Panc1 (cell line): ENCODE data around the gene EXD3. TPM values are rescaled to one million over a fixed set of nuclear protein-coding genes. Genes with fewer than 3 reads are reported as not detected.

Experiments
- ATAC-seq: fragments of 200-7000 bp; cut with Tn5 transposase; 2 replicates; pipeline ENCODE4 v1.9.1; 2020; ENCODE audit warnings: mild to moderate bottlenecking, moderate library complexity
- BruUV-seq: library from RNA; stranded (reverse); fragments of 400-500 nt; replicated peaks from 2 replicates; lab custom pipeline; 2021; lab: Mats Ljungman, UMichigan
- CTCF ChIA-PET: fragments of 300-600 bp; sonication (Branson Sonifier 250); formaldehyde crosslinking; loops from one replicate; lab custom pipeline; 2022; ENCODE audit warnings: antibody characterized with exemption; lab: Charles Lee
- POLR2A ChIA-PET: fragments of 300-600 bp; sonication (Branson Sonifier 250); formaldehyde crosslinking; loops from one replicate; lab custom pipeline; 2022; ENCODE audit warnings: antibody characterized with exemption; lab: Charles Lee
- DNase-seq: peaks from one replicate; pipeline ENCODE4 v3.0.0-alpha.2; 2010; ENCODE audit warnings: low read depth, low spot score
- H3K27ac ChIP-seq: 2 replicates; pipeline ENCODE4 v1.5.1; 2011; ENCODE audit warnings: mild to moderate bottlenecking, low read length, inconsistent platforms
- H3K27me3 ChIP-seq: fragments of 200-500 bp; sonication (Bioruptor generic); 2 replicates; pipeline ENCODE4 v1.6.0; 2014; ENCODE audit warnings: low read length, inconsistent platforms; ENCODE audit not compliant: control insufficient read depth, insufficient read depth
- H3K36me3 ChIP-seq: fragments of 200-500 bp; sonication (Bioruptor generic); 2 replicates; pipeline ENCODE4 v1.5.1; 2014; ENCODE audit warnings: inconsistent platforms, mild to moderate bottlenecking, low read length, moderate library complexity; ENCODE audit not compliant: control insufficient read depth, insufficient read depth
- H3K4me1 ChIP-seq: 2 replicates; pipeline ENCODE4 v1.5.1; 2011; ENCODE audit warnings: inconsistent platforms, mild to moderate bottlenecking, low read length, moderate library complexity; ENCODE audit not compliant: control insufficient read depth, insufficient read depth
- H3K4me3 ChIP-seq, 2 experiments: 2 replicates each; pipeline ENCODE4 v1.5.1; 2011 to 2012; ENCODE audit warnings: low read depth in 2 of 2, low read length in 2 of 2, mild to moderate bottlenecking in 2 of 2, inconsistent platforms in 1 of 2, moderate library complexity in 1 of 2
- H3K9me3 ChIP-seq: fragments of 200-500 bp; sonication (Bioruptor generic); 2 replicates; pipeline ENCODE4 v1.5.1; 2014; ENCODE audit warnings: low read depth, mild to moderate bottlenecking, inconsistent platforms, low read length, moderate library complexity; ENCODE audit not compliant: control insufficient read depth, insufficient read depth
- POLR2AphosphoS5 ChIP-seq: IDR thresholded peaks from 2 replicates; pipeline ENCODE4 v1.6.1; 2012; ENCODE audit warnings: mild to moderate bottlenecking, low read depth, low read length, moderate library complexity
- SIN3A ChIP-seq: IDR thresholded peaks from 2 replicates; pipeline ENCODE4 v1.6.1; 2012; ENCODE audit warnings: low read depth, mild to moderate bottlenecking, low read length, moderate library complexity, borderline replicate concordance; ENCODE audit not compliant: insufficient read depth
- TCF7L2 ChIP-seq: IDR thresholded peaks from 2 replicates; pipeline ENCODE4 v1.6.1; 2011; ENCODE audit warnings: mild to moderate bottlenecking, low read depth, low read length, inconsistent platforms
- in situ Hi-C: cut with HindIII; loops from 2 replicates; pipeline ENCODE4 v1.10.0; 2016; ENCODE audit warnings: low sequenced_read_pairs, low pct_unique_long_range_greater_than_20kb
- intact Hi-C: fragments of 100-400 bp; cut with micrococcal nuclease; formaldehyde crosslinking; loops from one replicate; pipeline ENCODE4 v1.10.0; 2022; ENCODE audit not compliant: unreplicated experiment
- total RNA-seq: library from RNA; stranded (reverse); gene quantifications from one replicate; pipeline ENCODE4 v1.2.1, GENCODE V29; 2021; ENCODE audit not compliant: unreplicated experiment
- TF ChIP-seq, protein P1 (sequence below), 2 experiments: IDR thresholded peaks; 2 replicates each; pipeline ENCODE4 v1.6.1; 2011 to 2012; ENCODE audit warnings: low read depth in 2 of 2, control low read depth in 1 of 2, low read length in 1 of 2, mild to moderate bottlenecking in 1 of 2, moderate library complexity in 1 of 2; ENCODE audit not compliant: insufficient read depth in 1 of 2
- TF ChIP-seq, protein P2 (sequence below): fragments of 450-650 bp; IDR thresholded peaks from 2 replicates; pipeline ENCODE4 v1.5.1; 2017; ENCODE audit warnings: mild to moderate bottlenecking

EXD3 gene
- total RNA-seq, 1 experiment from 2014 or later: 9.2 TPM

DNA sequence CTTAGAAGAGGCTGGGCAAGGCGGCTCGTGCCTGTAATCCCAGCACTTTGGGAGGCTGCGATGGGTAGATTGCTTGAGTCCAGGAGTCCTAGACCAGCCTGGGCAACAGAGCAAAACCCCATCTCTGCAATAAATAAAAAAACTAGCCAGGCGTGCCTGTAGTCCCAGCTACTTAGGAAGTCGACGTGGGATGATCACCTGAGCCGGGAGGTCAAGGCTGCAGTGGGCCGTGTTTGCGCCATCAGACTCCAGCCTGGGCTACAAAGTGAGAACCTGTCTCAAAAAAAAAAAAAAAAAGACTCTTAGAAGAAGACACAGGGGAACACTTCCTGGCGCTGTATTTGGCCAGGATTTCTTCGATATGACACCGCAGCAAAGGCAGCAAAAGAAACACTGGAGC lies 97.2 kb downstream of the EXD3 start:
- ChIA-PET POLR2A (no interaction called here), CTCF (no interaction called here)
- intact Hi-C loops (no loop called here), in situ Hi-C loops (no loop called here)
- Histone ChIP-seq H3K4me3 (no peak overlapping the region), H3K27ac (no peak overlapping the region), H3K9me3 (no peaks in the 10 kb centered on the region), H3K27me3 (peaks cover 2% of the 10 kb centered on the region; the same call in 1 of the 2 replicates), H3K4me1 (no peaks in the 10 kb centered on the region), H3K36me3 (no peaks in the 10 kb centered on the region)
- DNase-seq: no peak
- ATAC-seq: no peak
- TF ChIP-seq TCF7L2: no peak
- TF ChIP-seq, protein P1, sequence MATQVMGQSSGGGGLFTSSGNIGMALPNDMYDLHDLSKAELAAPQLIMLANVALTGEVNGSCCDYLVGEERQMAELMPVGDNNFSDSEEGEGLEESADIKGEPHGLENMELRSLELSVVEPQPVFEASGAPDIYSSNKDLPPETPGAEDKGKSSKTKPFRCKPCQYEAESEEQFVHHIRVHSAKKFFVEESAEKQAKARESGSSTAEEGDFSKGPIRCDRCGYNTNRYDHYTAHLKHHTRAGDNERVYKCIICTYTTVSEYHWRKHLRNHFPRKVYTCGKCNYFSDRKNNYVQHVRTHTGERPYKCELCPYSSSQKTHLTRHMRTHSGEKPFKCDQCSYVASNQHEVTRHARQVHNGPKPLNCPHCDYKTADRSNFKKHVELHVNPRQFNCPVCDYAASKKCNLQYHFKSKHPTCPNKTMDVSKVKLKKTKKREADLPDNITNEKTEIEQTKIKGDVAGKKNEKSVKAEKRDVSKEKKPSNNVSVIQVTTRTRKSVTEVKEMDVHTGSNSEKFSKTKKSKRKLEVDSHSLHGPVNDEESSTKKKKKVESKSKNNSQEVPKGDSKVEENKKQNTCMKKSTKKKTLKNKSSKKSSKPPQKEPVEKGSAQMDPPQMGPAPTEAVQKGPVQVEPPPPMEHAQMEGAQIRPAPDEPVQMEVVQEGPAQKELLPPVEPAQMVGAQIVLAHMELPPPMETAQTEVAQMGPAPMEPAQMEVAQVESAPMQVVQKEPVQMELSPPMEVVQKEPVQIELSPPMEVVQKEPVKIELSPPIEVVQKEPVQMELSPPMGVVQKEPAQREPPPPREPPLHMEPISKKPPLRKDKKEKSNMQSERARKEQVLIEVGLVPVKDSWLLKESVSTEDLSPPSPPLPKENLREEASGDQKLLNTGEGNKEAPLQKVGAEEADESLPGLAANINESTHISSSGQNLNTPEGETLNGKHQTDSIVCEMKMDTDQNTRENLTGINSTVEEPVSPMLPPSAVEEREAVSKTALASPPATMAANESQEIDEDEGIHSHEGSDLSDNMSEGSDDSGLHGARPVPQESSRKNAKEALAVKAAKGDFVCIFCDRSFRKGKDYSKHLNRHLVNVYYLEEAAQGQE (IDR thresholded peaks at IDR 0.05; ENCODE audit: insufficient read depth in 1 of 2, low read depth in 2 of 2, low read length in 1 of 2): no peak
- no peak for TF ChIP-seq POLR2AphosphoS5
- TF ChIP-seq, protein P2, sequence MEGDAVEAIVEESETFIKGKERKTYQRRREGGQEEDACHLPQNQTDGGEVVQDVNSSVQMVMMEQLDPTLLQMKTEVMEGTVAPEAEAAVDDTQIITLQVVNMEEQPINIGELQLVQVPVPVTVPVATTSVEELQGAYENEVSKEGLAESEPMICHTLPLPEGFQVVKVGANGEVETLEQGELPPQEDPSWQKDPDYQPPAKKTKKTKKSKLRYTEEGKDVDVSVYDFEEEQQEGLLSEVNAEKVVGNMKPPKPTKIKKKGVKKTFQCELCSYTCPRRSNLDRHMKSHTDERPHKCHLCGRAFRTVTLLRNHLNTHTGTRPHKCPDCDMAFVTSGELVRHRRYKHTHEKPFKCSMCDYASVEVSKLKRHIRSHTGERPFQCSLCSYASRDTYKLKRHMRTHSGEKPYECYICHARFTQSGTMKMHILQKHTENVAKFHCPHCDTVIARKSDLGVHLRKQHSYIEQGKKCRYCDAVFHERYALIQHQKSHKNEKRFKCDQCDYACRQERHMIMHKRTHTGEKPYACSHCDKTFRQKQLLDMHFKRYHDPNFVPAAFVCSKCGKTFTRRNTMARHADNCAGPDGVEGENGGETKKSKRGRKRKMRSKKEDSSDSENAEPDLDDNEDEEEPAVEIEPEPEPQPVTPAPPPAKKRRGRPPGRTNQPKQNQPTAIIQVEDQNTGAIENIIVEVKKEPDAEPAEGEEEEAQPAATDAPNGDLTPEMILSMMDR: no peak
- no peak for TF ChIP-seq SIN3A
- no TSS peak for BruUV-seq

DNA sequence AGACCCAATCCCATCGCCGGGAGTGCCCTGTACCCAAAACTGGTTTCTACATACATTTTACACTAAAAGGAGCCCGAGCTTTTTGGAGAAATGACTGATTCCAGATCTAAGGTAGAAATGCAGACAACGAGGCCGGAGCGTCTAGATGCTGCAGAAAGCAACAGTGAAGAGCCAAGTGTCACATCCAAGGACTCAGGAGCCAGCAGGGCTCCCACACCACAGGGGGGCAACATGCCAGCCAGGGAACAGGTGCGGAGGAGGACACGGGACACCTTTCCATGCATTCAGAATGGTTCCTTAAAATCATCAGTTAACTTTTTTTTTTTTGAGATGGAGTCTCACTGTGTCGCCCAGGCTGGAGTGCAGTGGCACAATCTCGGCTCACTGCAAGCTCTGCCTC lies 97.8 kb downstream of the EXD3 start:
- Histone ChIP-seq H3K9me3 (no peaks in the 10 kb centered on the region), H3K4me3 (no peak overlapping the region), H3K27ac (no peak overlapping the region), H3K4me1 (no peaks in the 10 kb centered on the region), H3K36me3 (no peaks in the 10 kb centered on the region), H3K27me3 (peaks cover 2% of the 10 kb centered on the region; the same call in 1 of the 2 replicates)
- no TSS peak for BruUV-seq
- in situ Hi-C loops (no loop called here), intact Hi-C loops (no loop called here)
- no peak for TF ChIP-seq SIN3A
- TF ChIP-seq, protein P1 (IDR thresholded peaks at IDR 0.05; ENCODE audit: insufficient read depth in 1 of 2, low read depth in 2 of 2, low read length in 1 of 2): no peak
- TF ChIP-seq TCF7L2: no peak
- no peak for TF ChIP-seq POLR2AphosphoS5
- TF ChIP-seq, protein P2: no peak
- CTCF ChIA-PET: no interaction called here
- DNase-seq: no peak
- POLR2A ChIA-PET: no interaction called here
- no peak for ATAC-seq
